ENCODE measurements around the gene CPT1A.
"Not testable (repeated sequence)": the region's sequence is repeated elsewhere in the genome, so short reads cannot be mapped to it uniquely, and the experiment has no call there.

The CPT1A gene

DNA sequence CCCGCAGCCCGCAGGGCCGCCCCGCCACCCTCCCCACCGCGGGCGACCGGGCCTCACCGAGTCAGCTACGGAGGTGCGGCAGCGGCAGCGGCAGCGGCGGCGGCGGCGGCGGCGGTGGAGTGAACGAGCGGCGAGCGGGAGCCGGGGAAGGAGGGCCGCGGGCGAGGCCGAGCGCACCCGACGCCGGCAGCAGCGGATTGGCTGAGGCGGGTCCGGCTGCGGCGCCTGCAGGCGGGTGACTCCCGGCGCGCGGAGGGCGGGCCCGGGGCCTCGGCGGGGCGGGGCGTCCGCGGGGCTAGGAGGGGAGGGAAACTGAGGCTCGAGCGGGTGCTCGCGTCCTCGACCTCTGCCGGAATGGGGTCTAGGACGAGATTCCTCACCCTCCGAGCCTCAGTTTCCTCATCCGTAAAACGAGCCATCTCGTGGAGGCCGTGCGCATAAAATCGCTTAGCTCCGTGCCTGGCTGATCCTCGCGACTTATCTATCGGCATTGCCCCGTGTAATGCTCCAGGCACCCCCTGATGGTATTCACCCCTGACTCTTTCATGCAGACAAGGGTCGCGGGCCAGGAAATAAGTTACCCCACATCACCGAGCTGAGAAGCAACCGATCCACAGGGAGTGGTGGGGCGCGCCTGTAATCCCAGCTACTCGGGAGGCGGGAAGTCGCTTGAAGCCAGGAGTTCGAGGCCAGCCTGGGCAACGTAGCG lies at the start of gene CPT1A:
TSS of gene CPT1A (minus strand) at position 199 of the 709 bp plus-strand sequence. CDS start 26,442 bp downstream, outside the sequence.
- peak in 39 of 42 donors; percentile 28 to 81 (median 61) for DNase-seq

DNA sequence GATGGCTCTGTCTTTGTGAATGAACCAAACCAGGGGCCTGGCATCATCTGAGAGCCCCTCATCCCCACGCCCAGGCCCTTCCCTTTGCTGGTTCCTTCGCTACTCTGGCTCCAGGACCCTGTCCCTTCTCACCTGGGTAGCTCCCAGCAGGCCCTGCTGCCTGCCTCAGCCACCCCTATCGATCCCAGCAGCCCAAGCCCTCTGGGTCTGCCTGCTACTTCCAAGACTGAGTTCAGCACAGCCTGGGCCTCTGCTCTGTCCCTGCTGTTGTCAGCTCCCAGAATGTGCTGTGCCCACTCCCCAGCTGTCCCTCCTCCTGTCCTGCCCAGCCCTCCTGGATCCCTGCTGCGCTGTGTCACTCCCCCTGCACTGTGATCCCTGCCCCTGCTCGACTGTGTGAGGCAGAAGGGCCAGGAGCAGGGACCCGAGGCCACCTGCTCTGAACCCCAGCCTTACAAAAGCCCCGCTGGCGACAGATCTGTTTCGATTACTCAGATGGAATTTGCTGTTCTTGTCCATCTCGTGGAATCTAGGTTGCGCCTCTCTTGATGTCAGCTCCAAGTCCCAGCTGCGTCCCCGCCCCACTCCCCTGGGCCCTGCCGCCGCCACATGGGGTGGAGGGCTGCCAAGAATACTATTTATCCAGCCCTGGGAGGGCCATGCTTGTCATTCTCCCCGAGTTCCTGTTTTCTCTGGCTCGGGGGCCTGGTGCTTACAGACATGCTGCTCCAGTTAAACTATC lies 48.9 kb upstream of the CPT1A start:
- peak in 41 of 42 donors; percentile 13 to 73 (median 50) for DNase-seq
- intact Hi-C loops (cut with DNase I) = no loop called here

More for the DNA sequence above, at the start of gene CPT1A:
- intact Hi-C loops (cut with DNase I) = no loop called here

DNA sequence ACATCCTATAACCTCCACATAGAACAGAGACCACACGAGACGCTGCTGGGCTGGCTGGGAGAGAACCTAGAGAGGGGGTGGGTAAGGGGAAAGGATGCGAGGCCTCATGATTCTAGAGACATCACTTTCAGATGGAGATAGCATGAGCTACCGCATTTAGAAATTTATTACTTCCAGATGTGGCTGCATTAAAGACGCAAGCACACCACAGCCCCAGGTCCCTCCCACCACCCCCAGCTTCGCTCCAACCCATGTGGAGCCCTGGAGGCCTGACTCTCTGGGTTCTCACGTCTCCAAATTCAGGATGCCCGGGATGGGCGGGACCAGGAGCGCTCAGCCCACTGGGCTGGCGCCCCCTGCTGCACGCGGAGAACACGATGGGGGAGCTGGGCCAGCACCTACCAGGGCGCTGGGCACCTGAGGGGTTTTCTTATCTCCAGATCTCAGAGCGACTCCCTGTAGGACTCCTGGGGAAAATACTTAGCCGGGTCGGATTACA lies 48.3 kb upstream of the CPT1A start:
- no peak for DNase-seq
- intact Hi-C loops (cut with DNase I) = no loop called here

DNA sequence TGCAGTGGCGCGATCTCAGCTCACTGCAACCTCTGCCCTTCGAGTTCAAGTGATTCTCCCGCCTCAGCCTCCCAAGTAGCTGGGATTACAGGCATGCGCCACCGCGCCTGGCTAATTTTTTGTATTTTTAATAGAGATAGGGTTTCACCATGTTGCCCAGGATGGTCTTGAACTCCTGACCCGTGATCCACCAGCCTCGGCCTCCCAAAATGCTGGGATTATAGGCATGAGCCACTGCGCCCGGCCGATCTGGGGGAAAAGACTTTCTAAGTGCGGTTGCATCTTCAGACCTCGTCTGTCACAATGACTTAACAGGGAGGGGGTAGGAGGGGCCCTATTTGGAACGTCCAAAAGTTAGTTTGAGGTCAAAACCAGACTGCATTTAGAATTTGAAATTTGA lies 43.1 kb upstream of the CPT1A start:
- intact Hi-C loops (cut with DNase I); DNase-seq: not testable (repeated sequence)

DNA sequence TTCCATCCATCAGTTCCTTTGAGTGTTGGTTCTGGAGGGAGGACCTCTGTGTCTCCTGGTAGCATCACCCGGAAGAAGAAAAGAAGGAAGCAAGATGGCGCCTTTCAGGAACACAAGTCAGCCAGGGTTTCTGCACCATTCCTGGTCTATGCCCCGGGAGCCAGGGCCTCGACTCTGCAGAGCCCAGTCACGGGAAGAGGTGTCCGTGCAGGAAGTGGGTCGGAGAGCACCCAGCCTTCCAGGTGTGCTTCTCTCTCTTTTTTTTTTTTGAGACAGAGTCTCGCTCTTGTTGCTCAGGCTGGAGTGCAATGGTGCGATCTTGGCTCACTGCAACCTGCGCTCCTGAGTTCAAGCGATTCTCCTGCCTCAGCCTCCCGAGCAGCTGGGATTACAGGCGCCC lies 40.7 kb upstream of the CPT1A start:
- intact Hi-C loops (cut with DNase I) = no loop called here
- no peak for DNase-seq

DNA sequence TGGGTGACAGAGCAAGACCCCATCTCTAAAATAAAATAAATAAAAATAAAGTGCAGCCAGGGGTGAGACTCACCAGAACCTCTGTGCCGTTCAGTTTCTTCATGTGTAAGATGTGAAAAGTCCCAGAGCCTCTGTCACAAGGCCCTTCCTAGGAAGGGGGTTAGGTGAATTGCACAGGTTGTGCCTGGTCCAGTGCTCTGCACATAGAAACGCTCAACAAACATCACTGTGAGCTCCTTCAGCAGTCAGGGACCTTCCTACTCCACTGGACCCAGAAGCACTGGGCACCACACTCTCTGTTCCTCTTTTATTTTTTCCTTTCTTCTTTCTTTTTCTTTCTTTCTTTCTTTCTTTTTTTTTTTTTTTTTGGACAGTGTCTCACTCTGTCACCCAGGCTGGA lies 39.6 kb upstream of the CPT1A start:
- DNase-seq = no peak

DNA sequence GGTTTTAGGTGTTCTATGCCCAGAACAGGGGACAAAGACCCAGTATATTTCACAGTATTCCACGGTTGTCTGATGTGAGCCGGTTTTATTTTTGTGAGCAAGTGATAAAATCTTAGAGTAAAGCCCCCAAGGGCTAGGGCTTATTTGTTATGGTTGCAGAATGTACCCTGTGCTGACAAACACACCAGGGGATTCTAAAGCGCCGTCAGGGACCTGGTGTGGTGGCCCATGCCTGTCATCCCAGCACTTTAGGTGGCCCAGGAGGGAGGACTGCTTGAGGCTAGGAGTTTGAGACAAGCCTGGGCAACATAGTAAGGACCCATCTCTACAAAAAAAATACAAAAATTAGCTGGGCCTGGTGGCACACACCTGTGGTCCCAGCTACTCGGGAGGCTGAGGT lies 39.1 kb upstream of the CPT1A start:
- no peak for DNase-seq
- intact Hi-C loops (cut with DNase I) = no loop called here

More for the DNA sequence above, 39.6 kb upstream of the CPT1A start:
- intact Hi-C loops (cut with DNase I) = no loop called here

DNA sequence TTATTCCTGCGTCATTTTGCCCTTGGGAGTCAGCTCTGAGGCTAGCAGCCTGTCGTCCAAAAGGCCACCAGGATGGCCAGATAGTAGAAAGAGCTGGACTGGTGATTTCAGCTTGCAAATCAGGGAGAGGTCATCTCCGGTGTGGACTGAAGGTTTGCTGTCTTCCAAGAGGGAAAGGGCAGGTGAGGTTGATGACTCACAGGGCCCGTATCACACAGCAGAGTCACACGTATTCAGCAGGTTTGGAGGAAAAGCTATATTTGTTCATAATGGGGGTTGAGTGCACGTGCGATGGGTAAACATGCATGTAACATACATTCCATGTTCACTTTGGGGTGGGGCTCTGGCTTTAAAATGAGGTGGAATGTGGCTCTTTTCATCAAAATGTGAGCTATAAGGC lies 36.3 kb upstream of the CPT1A start:
- no peak for DNase-seq
- intact Hi-C loops (cut with DNase I) = no loop called here

DNA sequence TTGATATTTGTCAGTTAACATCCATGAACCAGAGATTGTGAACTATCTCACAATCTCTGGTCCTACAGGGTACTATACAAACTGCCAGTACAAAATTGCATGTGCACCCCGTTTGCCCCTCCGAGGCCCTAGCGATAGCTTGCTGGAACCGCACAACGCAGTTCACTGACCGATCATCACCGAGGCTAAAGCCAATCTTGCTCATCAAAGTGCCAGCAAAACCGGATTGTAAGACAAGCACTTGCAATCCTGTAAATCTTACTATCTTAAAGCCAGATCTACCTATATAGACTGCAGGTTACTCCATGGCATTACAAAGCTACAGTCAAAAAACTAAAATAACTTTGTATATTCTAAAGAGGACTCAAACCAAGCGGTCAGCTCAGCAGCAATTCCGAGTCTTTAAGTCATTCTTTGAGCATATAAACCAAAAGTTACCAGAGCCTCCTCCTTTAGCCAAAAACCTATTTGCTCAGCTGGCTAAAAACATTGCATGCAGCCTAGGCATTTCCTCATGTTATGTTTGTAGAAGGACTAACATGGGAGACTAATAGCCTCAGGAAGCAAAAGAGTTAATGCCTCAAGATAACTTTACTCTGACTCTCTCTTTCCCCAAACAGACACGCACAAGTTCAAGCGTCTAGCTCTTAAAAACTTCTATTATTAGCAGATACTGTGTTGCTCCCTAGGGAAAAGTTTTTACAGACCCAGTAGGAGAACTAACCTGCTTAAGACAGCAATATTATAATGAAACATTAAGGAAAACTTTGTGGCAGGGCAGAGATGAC lies 30.7 kb upstream of the CPT1A start:
- intact Hi-C loops (cut with DNase I) = no loop called here
- peak in 1 of 42 donors; percentile 7 for DNase-seq

DNA sequence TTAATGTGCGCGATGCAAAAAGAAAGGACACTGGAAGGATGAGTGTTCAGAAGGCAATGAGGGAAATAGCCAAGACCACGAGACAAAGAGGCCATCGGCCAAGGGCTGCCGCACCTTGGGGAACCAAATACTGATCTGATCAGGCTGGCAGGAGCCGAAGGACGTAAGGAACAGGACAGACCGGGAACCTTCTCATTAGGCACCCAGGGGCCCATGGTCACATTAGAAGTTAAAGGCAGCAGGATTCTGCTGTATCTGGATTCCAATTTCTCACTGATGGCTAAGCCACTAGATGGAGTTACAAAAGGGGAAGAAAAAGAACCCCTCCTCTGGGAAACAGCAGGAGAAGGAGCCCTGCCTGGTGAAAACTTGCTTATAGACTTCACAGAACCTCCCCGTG lies 28.8 kb upstream of the CPT1A start:
- DNase-seq = no peak
- intact Hi-C loops (cut with DNase I) = no loop called here

DNA sequence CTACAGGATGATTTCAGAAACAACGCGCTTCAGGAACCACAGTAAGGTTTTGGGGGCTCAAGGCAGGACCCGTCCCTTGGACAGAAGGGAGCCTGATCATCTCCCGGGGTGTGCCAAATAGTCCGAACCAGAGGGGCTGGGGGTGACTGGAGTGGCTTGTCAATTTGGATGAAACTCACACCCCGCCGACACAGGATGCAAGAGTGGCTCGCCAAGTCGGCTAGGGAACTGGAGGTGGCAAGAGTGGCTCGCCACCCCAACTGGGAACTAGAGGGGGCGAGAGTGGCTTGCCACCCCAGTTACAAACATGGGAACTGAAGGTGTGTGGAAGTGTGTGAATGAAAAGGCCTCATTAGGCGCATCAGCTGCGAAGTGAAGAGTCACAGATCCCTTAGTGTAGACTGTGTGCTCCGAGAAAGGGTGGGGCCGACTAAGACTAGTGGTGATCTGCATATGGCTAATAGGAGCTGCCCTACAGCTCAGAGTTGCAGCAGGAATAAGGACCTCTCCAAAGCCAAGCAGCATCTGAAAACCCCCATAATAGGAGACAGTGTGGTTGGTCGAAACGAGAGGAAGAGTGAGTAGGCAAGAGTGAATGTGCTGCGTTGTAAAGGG lies 26.6 kb upstream of the CPT1A start:
- intact Hi-C loops (cut with DNase I) = no loop called here
- no peak for DNase-seq

DNA sequence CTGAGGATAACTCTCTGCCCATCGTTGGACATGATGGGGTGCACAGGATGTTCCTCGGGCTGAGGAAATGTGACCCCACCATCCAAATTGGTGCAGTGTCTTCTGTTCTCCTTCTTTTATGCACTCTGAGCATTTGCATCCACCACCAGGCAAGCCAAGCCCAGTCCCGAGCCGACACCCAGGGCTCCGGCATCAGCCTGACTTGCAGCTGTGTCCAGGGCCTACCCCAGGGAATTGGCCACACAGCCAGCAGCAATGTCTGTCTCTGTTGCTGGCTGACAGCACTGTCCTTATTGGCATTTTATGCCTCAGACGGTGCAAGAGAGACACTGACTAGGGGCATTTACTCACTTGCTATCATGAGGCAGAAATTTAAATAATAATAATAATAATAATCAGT lies 25.4 kb upstream of the CPT1A start:
- DNase-seq = no peak
- intact Hi-C loops (cut with DNase I) = no loop called here

DNA sequence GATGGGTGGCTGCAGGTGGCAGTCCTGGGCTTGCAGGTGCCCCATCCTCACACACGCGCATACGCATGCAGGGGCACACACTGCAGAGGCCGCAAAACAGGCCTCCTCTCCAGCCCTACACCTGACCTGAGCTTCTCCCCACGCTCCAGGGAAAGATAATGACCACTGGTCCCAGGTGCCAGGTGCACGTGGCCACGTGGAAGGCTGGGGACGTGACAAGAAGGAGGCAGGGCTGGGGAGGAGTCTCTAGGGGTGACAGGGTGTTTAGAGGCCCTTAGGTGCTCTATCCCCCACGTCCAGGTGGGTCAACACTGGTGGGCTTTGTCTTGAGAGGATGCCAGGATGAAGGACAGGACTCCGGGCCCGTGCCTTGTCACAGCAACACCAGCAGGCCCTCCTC lies 23.5 kb upstream of the CPT1A start:
- intact Hi-C loops (cut with DNase I) = no loop called here
- DNase-seq = no peak

DNA sequence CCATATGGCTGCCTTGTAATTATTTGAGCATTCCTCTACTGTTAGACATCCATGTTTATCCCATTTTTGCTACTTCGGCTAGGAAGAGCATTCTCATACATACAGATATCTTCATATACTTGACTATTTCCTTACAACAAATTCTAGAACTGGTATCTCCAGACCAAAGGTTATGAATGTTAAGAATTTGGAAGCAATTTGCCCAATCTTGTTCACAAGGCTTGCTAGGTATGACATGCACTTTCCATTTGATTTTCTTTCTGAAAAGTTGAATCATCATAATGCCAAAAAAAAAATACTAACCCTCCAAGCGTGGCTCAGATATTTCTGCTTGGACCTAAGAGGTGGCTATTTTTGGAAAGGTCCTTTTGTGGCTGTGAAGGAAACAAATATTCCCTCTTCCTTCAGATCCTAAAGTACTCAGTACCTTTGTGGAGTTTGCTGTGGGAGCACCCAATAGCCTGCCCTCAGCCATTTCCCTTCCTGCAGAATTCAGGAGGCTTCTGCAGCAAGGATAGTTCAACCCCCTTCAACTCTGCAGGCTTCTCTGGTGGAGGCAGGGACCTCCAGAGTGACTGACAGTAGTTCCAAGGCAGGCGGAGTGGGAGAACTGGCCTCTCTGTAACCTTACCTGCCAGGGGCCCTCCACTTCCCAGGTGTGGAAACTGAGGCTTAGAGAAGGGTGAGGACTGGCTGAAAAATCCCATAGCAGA lies 22.0 kb upstream of the CPT1A start:
- no peak for DNase-seq
- intact Hi-C loops (cut with DNase I) = no loop called here

DNA sequence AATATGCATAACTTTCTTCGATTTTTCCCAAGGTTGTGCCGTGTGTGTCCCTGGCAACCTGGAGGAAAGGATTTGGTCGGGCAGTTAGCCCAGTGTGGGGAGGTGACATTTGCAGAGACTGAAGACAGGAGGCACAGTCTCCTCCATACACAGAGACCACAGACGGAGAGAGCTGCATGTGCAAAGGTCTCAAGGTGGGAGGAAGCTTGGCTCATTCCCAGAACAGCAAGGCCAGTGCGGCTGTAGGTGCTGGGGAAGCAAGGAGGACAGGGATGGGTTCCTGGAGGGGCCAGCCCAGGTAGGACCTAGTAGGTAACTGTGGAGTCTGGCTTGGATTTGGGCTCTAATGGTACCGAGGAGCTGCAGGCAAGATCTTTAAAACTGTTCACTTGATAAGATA lies 20.7 kb upstream of the CPT1A start:
- intact Hi-C loops (cut with DNase I) = no loop called here
- no peak for DNase-seq

DNA sequence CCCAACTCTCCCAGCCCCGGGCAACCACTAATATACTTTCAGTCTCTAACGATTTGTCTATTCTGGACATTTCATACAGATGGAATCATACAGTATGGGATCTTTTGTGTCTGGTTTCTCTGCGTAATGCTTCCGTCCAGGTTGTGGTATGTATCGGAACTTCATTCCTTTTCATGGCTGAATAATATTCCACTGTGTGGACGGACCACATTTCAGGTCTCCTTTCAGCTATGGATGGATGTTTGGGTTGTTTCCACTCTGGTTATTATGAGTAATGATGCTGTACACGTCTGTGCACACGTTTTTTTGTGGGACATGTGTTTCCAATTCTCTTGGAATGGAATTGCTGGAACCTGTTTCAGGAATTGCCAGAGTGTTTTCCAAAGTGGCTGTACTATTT lies 17.4 kb upstream of the CPT1A start:
- DNase-seq = peak in 1 of 42 donors; percentile 2

DNA sequence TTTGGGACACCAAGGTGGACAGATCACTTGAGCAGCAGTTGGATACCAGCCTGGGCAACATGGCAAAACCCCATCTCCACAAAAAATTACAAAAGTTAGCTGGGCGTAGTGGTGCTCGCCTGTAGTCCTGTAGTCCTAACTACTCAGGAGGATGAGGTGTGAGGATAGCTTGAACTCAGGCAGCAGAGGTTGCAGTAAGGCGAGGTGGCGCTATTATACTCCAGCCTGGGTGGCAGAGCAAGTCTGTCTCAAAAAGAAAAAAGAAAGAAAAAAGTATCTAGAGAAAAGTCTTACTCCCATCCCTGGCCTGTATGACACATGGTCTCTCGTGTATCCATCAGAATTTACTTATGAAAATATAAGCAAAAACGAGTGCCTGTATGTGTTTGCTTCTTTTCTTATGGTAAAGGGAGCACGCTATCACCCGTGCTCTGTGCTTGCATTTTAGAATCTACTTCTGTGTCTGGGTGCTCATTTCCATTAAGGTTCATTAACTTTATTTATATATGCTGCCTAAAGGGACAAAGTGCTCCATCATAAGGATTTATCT lies 15.4 kb upstream of the CPT1A start:
- intact Hi-C loops (cut with DNase I) = no loop called here

More for the DNA sequence above, 17.4 kb upstream of the CPT1A start:
- intact Hi-C loops (cut with DNase I) = no loop called here

DNA sequence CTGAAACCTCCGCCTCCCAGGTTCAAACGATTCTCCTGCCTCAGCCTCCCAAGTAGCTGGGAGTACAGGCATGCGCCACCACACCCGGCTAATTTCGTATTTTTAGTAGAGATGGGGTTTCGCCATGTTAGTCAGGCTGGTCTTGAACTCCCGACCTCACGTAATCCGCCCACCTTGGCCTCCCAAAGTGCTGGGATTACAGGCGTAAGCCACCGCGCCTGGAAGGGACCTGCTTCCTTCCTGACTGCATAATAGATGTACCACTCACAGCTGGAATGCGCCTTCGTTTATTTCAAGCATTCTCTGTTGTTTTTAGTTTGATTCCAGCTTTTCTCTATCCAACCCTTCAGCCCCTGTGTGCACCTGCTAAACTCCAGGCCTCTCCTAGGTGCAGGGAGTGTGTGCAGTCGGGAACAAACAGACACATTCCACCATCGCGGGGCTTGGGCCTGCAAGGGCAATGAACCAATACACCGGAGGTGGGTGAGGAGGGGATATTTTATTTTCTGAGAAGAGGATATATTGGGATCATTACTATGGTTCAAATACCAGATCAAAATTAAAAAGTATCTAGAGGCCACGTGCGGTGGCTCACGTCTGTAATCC lies 14.8 kb upstream of the CPT1A start:
- intact Hi-C loops (cut with DNase I) = not testable (repeated sequence)
- peak in 1 of 42 donors; percentile 27 for DNase-seq

More for the DNA sequence above, 15.4 kb upstream of the CPT1A start:
- DNase-seq = no peak

Measured in head of caudate nucleus (tissue), 42 donors.